Measurements from ENCODE around the gene EGFL8.

Gene EGFL8

GRCh38 chr6:32168807-32169591 is 4.6 kb downstream of the EGFL8 start:
- Mint-ChIP-seq H3K27ac (no peak overlapping the region), H3K4me3 (no peak overlapping the region), H3K4me1 (ENCODE audit: low read depth) (peaks cover 18% of the 10 kb centered on the region), H3K9me3 (no peaks in the 10 kb centered on the region), H3K36me3 (ENCODE audit: low read depth) (peaks cover 60% of the 10 kb centered on the region), H3K27me3 (no peaks in the 10 kb centered on the region)
- no peak for DNase-seq

- H3K27me3 Mint-ChIP-seq, result no peaks in the 10 kb centered on the region
- peaks cover 56% of the 10 kb centered on the region for H3K36me3 Mint-ChIP-seq (ENCODE audit: low read depth)
- H3K4me3 Mint-ChIP-seq, result no peak overlapping the region
- peaks cover 30% of the 10 kb centered on the region for H3K4me1 Mint-ChIP-seq (ENCODE audit: low read depth)
- no peaks in the 10 kb centered on the region for H3K9me3 Mint-ChIP-seq
- peak; percentile 19 for DNase-seq
- H3K27ac Mint-ChIP-seq, result no peak overlapping the region
These were observed 5.9 kb downstream of the EGFL8 start for GRCh38 chr6:32170294-32170693.

GRCh38 chr6:32171234-32171633 is 6.8 kb downstream of the EGFL8 start:
- no peak overlapping the region for H3K4me3 Mint-ChIP-seq
- peak; percentile 15 for DNase-seq
- H3K27ac Mint-ChIP-seq, result no peak overlapping the region
- H3K9me3 Mint-ChIP-seq, result no peaks in the 10 kb centered on the region
- H3K4me1 Mint-ChIP-seq (ENCODE audit: low read depth), result peaks cover 33% of the 10 kb centered on the region
- peaks cover 48% of the 10 kb centered on the region for H3K36me3 Mint-ChIP-seq (ENCODE audit: low read depth)
- no peaks in the 10 kb centered on the region for H3K27me3 Mint-ChIP-seq

DNA sequence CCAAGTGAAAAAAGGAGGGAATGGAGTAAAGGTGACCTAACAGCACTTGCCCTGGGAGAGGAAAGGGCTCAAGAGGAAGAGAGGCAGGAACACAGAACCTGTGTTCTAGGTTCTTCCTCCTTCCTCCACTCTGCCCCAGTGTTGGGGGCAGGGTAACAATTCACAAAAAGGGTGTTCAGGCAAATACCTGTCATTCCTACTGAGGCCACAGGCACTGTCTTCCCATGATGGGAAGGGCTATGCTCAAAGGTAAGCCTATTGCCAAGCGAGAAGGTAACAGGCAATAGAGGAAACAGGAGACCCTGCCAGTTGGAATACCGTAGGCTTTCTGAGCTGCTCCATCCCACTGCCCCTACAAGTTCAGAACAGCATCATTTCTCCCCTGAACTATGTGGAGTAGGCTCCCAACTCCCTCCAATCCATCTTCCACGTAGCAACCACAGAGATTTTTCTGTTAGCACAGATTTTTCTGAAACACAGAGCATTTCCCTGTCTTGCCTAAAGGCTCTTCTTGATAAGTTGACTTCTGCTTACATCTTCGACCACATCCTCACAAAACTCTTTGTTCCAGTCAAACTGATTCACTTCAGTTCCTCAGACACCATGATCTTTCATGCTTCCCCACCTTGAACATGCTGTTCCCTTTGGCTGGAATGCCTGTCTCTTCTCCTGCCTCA is 8.8 kb downstream of the EGFL8 start:
- no peak for DNase-seq
- Mint-ChIP-seq H3K27ac (peak overlapping the region; percentile 20), H3K27me3 (no peaks in the 10 kb centered on the region), H3K36me3 (ENCODE audit: low read depth) (peaks cover 31% of the 10 kb centered on the region), H3K9me3 (no peaks in the 10 kb centered on the region), H3K4me3 (no peak overlapping the region), H3K4me1 (ENCODE audit: low read depth) (peaks cover 47% of the 10 kb centered on the region)

GRCh38 chr6:32174416-32174815 is 10.0 kb downstream of the EGFL8 start:
- Mint-ChIP-seq H3K27ac (no peak overlapping the region), H3K27me3 (no peaks in the 10 kb centered on the region), H3K4me1 (ENCODE audit: low read depth) (peaks cover 56% of the 10 kb centered on the region), H3K4me3 (peak overlapping the region; percentile 94), H3K9me3 (no peaks in the 10 kb centered on the region), H3K36me3 (ENCODE audit: low read depth) (peaks cover 31% of the 10 kb centered on the region)
- no peak for DNase-seq

- no peak for DNase-seq
- peak overlapping the region; percentile 94 for H3K4me3 Mint-ChIP-seq
- no peaks in the 10 kb centered on the region for H3K27me3 Mint-ChIP-seq
- H3K4me1 Mint-ChIP-seq (ENCODE audit: low read depth), result peaks cover 65% of the 10 kb centered on the region
- H3K27ac Mint-ChIP-seq, result peak overlapping the region; percentile 99
- peaks cover 31% of the 10 kb centered on the region for H3K36me3 Mint-ChIP-seq (ENCODE audit: low read depth)
- H3K9me3 Mint-ChIP-seq, result no peaks in the 10 kb centered on the region
These were observed 10.9 kb downstream of the EGFL8 start for GRCh38 chr6:32175322-32175710.

GRCh38 chr6:32175711-32176475 is 11.5 kb downstream of the EGFL8 start, which contains the start of gene AGPAT1:
Gene AGPAT1 (minus strand): TSS chr6:32176084. CDS start chr6:32171496, 4,588 bp downstream.
- H3K27me3 Mint-ChIP-seq, result no peaks in the 10 kb centered on the region
- H3K4me1 Mint-ChIP-seq (ENCODE audit: low read depth), result peaks cover 71% of the 10 kb centered on the region
- H3K36me3 Mint-ChIP-seq (ENCODE audit: low read depth), result peaks cover 31% of the 10 kb centered on the region
- H3K27ac Mint-ChIP-seq, result peak within 1 kb of the TSS; percentile 99
- H3K9me3 Mint-ChIP-seq, result no peaks in the 10 kb centered on the region
- H3K4me3 Mint-ChIP-seq, result peak within 1 kb of the TSS; percentile 94
- peak; percentile 99 for DNase-seq

GRCh38 chr6:32176476-32177182 is 12.2 kb downstream of the EGFL8 start:
- Mint-ChIP-seq H3K36me3 (ENCODE audit: low read depth) (peaks cover 35% of the 10 kb centered on the region), H3K9me3 (no peaks in the 10 kb centered on the region), H3K27ac (peak overlapping the region; percentile 99), H3K4me3 (peak overlapping the region; percentile 94), H3K27me3 (no peaks in the 10 kb centered on the region), H3K4me1 (ENCODE audit: low read depth) (peaks cover 73% of the 10 kb centered on the region)
- no peak for DNase-seq

- no peaks in the 10 kb centered on the region for H3K27me3 Mint-ChIP-seq
- H3K36me3 Mint-ChIP-seq (ENCODE audit: low read depth), result peaks cover 41% of the 10 kb centered on the region
- peaks cover 76% of the 10 kb centered on the region for H3K4me1 Mint-ChIP-seq (ENCODE audit: low read depth)
- DNase-seq, result no peak
- H3K4me3 Mint-ChIP-seq, result peak overlapping the region; percentile 94
- H3K27ac Mint-ChIP-seq, result peak overlapping the region; percentile 99
- H3K9me3 Mint-ChIP-seq, result no peaks in the 10 kb centered on the region
These were observed 12.9 kb downstream of the EGFL8 start for GRCh38 chr6:32177183-32177787.

DNA sequence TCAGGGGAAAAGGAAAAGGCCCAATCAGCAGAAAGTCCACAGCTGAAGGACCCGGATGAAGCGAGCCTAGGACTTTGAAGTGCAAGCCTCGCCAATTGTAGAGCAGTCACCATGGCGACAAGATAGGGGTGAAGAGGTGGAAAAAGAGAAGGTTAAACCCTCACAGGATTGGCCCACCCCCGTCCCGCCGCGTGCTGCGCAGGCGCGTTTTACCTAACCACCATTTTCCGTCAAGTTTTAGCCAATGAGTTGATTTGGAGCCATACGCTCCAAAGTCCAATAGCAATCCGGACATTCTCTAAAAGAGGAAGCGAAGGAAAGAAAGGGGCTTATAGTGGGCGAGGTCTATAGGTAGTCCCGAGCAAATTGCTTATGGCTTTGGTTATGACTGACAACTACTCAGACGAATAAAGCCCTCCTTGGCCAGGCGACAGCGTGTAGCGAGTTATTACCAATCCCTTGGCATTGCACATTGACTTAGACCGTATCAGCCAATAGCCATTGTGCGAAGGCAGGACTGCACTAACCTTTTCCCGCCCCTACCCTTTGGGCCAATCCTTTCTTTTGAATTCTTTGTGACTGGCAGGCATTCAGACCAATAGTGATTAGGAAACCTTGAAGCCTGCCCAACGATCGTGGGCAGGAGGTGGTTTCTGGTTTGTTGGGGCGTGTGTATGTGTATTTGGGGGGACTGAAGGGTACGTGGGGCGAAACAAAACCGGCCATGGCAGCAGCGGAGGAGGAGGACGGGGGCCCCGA is 13.6 kb downstream of the EGFL8 start, which contains the start of gene RNF5:
TSS of gene RNF5 (plus strand) at position 618 of the 759 bp plus-strand sequence. CDS start at position 725, 107 bp downstream.
- Mint-ChIP-seq H3K27me3 (no peaks in the 10 kb centered on the region), H3K27ac (peak within 1 kb of the TSS; percentile 99), H3K4me3 (peak within 1 kb of the TSS; percentile 94), H3K4me1 (ENCODE audit: low read depth) (peaks cover 78% of the 10 kb centered on the region), H3K9me3 (no peaks in the 10 kb centered on the region), H3K36me3 (ENCODE audit: low read depth) (peaks cover 48% of the 10 kb centered on the region)
- peak; percentile 87 for DNase-seq

DNA sequence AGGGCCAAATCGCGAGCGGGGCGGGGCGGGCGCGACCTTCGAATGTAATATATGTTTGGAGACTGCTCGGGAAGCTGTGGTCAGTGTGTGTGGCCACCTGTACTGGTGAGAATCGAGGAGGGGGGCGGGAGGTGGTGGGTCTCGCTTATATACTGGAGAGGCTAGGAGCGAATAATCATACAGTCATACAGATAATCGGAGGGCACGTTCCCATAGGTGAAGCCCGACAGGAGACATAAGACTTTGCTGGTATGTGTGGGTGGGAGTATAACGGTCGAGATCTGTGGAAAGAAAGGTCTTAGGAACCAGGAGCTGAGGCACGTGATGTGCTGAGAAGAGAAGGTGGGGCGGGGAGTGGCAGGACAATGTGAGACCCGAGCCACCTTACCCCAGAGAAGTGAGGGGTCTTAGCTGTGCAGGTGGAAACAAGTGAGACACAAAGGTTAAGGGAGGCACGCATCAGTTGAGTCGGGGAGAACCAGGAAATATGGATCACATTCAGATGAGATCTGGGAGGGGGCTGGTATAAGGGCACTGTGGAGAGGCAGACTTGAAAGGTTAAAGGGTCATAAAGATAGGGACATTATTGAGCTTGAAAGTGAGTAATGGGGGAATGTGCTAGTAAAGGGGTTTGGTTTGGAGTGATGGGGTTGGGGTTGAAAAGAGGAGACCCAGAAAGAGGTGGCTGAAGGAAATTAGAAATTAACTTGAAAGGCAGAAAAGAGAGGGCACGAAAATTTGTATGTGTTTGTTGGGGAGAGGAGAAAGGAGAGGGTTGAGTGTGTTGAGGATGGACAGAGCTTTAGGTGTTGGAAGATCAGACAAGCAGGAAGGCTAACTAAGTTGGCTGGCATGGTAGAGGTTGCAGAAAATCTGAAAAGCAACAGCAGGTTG is 14.4 kb downstream of the EGFL8 start:
- Mint-ChIP-seq H3K27ac (peak overlapping the region; percentile 99), H3K27me3 (no peaks in the 10 kb centered on the region), H3K9me3 (no peaks in the 10 kb centered on the region), H3K4me1 (ENCODE audit: low read depth) (peaks cover 78% of the 10 kb centered on the region), H3K4me3 (peak overlapping the region; percentile 94), H3K36me3 (ENCODE audit: low read depth) (peaks cover 56% of the 10 kb centered on the region)
- no peak for DNase-seq

- no peaks in the 10 kb centered on the region for H3K9me3 Mint-ChIP-seq
- H3K36me3 Mint-ChIP-seq (ENCODE audit: low read depth), result peaks cover 64% of the 10 kb centered on the region
- peak overlapping the region; percentile 99 for H3K27ac Mint-ChIP-seq
- H3K4me3 Mint-ChIP-seq, result peak overlapping the region; percentile 94
- DNase-seq, result no peak
- H3K4me1 Mint-ChIP-seq (ENCODE audit: low read depth), result peaks cover 72% of the 10 kb centered on the region
- no peaks in the 10 kb centered on the region for H3K27me3 Mint-ChIP-seq
These were observed 15.5 kb downstream of the EGFL8 start for GRCh38 chr6:32179766-32180405.

All from activated T-cell treated with anti-CD3 and anti-CD28 coated beads, Interleukin-2, amount 50 U/mL, for 24 hours (primary cell).